GM18951 (cell line): ENCODE data around the gene TCP1.
"Not testable (repeated sequence)": the region's sequence is repeated elsewhere in the genome, so short reads cannot be mapped to it uniquely, and the experiment has no call there.

Source experiments
- POLR2A ChIP-seq: IDR thresholded peaks from 4 replicates; pipeline ENCODE4 v1.6.1; 2011; ENCODE audit warnings: mild to moderate bottlenecking; ENCODE audit not compliant: insufficient read length, insufficient read depth; ENCODE audit errors: extremely low read depth
- in situ Hi-C: fragments of 300-500 bp; cut with MboI; formaldehyde crosslinking; loops from one replicate; pipeline ENCODE4 v1.12.0; 2022; ENCODE audit warnings: low sequenced_read_pairs, mixed read lengths, inconsistent platforms; ENCODE audit not compliant: unreplicated experiment

TCP1 gene

GRCh38 chr6:159754959-159755914 lies 34.2 kb downstream of the TCP1 start:
- in situ Hi-C loops, result no loop called here
- TF ChIP-seq POLR2A, result no peak

DNA sequence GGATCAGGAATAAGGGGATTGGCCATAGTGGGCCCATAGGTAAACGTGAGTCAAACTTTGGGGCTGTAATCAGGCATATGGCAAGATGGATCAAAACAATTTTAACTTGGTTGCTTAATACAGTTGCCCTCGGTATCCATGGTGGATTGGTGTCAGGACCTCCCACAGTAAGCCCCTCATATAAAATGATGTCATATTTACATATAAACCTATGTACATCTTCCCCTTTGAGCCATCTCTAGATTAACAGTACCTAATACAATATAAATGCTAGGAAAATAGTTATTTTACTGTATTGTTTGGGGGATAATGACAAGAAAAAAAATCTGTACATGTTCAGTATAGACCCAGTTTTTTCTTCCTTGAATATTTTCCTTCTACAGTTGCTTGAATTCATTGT lies 35.0 kb downstream of the TCP1 start:
- TF ChIP-seq POLR2A, result no peak
- in situ Hi-C loops, result no loop called here

GRCh38 chr6:159753081-159753872 lies 36.1 kb downstream of the TCP1 start:
- in situ Hi-C loops, result no loop called here
- TF ChIP-seq POLR2A, result no peak

GRCh38 chr6:159751448-159751847 lies 38.0 kb downstream of the TCP1 start:
- TF ChIP-seq POLR2A, result no peak
- in situ Hi-C loops, result no loop called here

GRCh38 chr6:159748127-159748526 lies 41.3 kb downstream of the TCP1 start:
- in situ Hi-C loops, result not testable (repeated sequence)

DNA sequence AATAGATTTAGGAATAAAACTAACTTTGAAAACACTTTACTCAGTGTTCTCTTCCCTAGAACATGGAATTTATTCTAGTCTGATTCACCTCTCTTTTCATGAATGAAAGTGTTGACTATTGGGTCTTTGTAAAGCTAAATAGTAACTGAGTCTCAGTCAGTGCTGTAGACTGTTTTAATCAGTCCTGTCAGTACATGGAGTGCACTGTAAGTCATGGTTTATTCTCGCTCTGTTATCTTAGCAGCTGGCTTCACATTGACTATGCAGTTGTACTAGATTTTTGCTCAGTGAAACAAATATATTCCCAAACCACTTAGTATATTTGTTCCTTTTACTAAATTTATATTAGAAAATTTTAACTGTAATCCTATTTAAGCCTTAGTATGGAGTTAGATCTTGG lies 42.6 kb downstream of the TCP1 start:
- no peak for TF ChIP-seq POLR2A
- in situ Hi-C loops, result no loop called here

- TF ChIP-seq POLR2A, result no peak
- in situ Hi-C loops, result no loop called here
Measured at GRCh38 chr6:159745081-159745480, 44.3 kb downstream of the TCP1 start.

- TF ChIP-seq POLR2A, result no peak
- in situ Hi-C loops, result no loop called here
Measured at GRCh38 chr6:159742165-159742564, 47.2 kb downstream of the TCP1 start.

GRCh38 chr6:159739341-159739740 lies 50.1 kb downstream of the TCP1 start:
- in situ Hi-C loops, result no loop called here

GRCh38 chr6:159736908-159737307 lies 52.5 kb downstream of the TCP1 start:
- no peak for TF ChIP-seq POLR2A
- in situ Hi-C loops, result no loop called here

More at GRCh38 chr6:159739341-159739740, 50.1 kb downstream of the TCP1 start:
- no peak for TF ChIP-seq POLR2A

DNA sequence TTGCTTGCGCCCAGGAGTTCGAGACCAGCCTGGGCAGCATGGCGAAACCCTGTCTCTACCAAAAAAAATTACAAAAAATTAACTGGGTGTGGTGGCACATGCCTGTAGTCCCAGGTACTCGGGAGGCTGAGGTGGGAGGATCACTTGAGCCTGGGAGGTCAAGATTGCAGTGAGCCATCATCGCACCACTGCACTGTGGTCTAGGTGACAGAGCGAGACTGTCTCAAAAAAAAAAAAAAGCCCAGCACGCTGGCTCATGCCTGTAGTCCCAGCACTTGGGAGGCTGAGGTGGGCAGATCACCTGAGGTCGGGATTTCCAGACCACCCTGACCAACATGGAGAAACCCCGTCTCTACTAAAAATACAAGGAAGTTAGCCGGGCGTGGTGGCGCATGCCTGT lies 56.0 kb downstream of the TCP1 start:
- in situ Hi-C loops, result not testable (repeated sequence)

- in situ Hi-C loops, result not testable (repeated sequence)
Measured at GRCh38 chr6:159732550-159732949, 56.9 kb downstream of the TCP1 start.

- in situ Hi-C loops, result no loop called here
- no peak for TF ChIP-seq POLR2A
Measured at GRCh38 chr6:159730332-159730676, 59.1 kb downstream of the TCP1 start.
